GM23248 (cell line): ENCODE results near the gene BAIAP2.

Experiments used
- EZH2 ChIP-seq: fragments of 200-600 bp; sonication (generic); IDR thresholded peaks from 2 replicates; pipeline ENCODE4 v1.6.1; 2018; ENCODE audit warnings: antibody characterized with exemption, mild to moderate bottlenecking; ENCODE audit not compliant: insufficient read depth, poor library complexity, severe bottlenecking
- EZH2phosphoT487 ChIP-seq: fragments of 200-600 bp; sonication (generic); IDR thresholded peaks from 2 replicates; pipeline ENCODE4 v1.6.1; 2018; ENCODE audit warnings: antibody characterized with exemption, moderate library complexity, mild to moderate bottlenecking, low read depth; ENCODE audit not compliant: insufficient read depth

GRCh38 chr17:80987941-80988461 is 47.0 kb upstream of the BAIAP2 start:
- TF ChIP-seq EZH2 (no peak), EZH2phosphoT487 (no peak)
